Effector memory CD8-positive, alpha-beta T cell (primary cell): ENCODE measurements around the gene CCDC92.

Experiments used
- ATAC-seq: fragments of 150-1000 bp; cut with Tn5 transposase; replicated peaks from 2 replicates; pipeline ENCODE4 v1.10.0; 2021; ENCODE audit warnings: mild to moderate bottlenecking, moderate library complexity
- DNase-seq, 3 experiments: peaks; one replicate each; pipeline ENCODE4 v3.0.0; 2021
- H3K27ac Mint-ChIP-seq, 2 donors: one replicate each; pipeline ENCODE4 v1.8.0; 2022; ENCODE audit warnings: mild to moderate bottlenecking in 2 of 2, mixed read lengths in 2 of 2, moderate library complexity in 2 of 2
- H3K27me3 Mint-ChIP-seq, 2 donors: one replicate each; pipeline ENCODE4 v1.8.0; 2022; ENCODE audit warnings: mixed read lengths in 2 of 2
- H3K36me3 Mint-ChIP-seq: one replicate; pipeline ENCODE4 v1.8.0; 2022; ENCODE audit warnings: mild to moderate bottlenecking, moderate library complexity, mixed read lengths; ENCODE audit not compliant: insufficient read depth
- H3K4me1 Mint-ChIP-seq, 2 donors: one replicate each; pipeline ENCODE4 v1.8.0; 2022; ENCODE audit warnings: low read depth in 2 of 2, mixed read lengths in 2 of 2
- H3K4me3 Mint-ChIP-seq, 2 donors: one replicate each; pipeline ENCODE4 v1.8.0; 2022; ENCODE audit warnings: mild to moderate bottlenecking in 2 of 2, mixed read lengths in 2 of 2, moderate library complexity in 2 of 2
- H3K9me3 Mint-ChIP-seq, 2 donors: one replicate each; pipeline ENCODE4 v1.8.0; 2022; ENCODE audit warnings: mixed read lengths in 2 of 2

CCDC92 gene

GRCh38 chr12:123982269-123982668 is 9.6 kb upstream of the CCDC92 start:
- DNase-seq: no peak
- ATAC-seq: no peak
- no peaks in the 10 kb centered on the region for H3K27me3 Mint-ChIP-seq
- H3K4me1 Mint-ChIP-seq: peaks cover 12 to 31% of the 10 kb centered on the region in 2 donors
- H3K36me3 Mint-ChIP-seq: peaks cover 6% of the 10 kb centered on the region
- peak overlapping the region; percentile 3 to 13 for H3K27ac Mint-ChIP-seq
- no peaks in the 10 kb centered on the region for H3K9me3 Mint-ChIP-seq
- no peak overlapping the region for H3K4me3 Mint-ChIP-seq

GRCh38 chr12:123979566-123979965 is 6.9 kb upstream of the CCDC92 start:
- Mint-ChIP-seq H3K27me3 (no peaks in the 10 kb centered on the region), H3K4me3 (no peak overlapping the region), H3K9me3 (no peaks in the 10 kb centered on the region), H3K4me1 (peaks cover 14 to 30% of the 10 kb centered on the region in 2 donors), H3K27ac (no peak overlapping the region), H3K36me3 (peaks cover 8% of the 10 kb centered on the region)
- ATAC-seq: no peak
- DNase-seq: no peak

GRCh38 chr12:123976227-123976826 is 3.7 kb upstream of the CCDC92 start:
- DNase-seq (no peak), ATAC-seq (no peak)
- Mint-ChIP-seq H3K4me1 (peaks cover 14 to 31% of the 10 kb centered on the region in 2 donors), H3K4me3 (no peak overlapping the region), H3K9me3 (no peaks in the 10 kb centered on the region), H3K27me3 (no peaks in the 10 kb centered on the region), H3K36me3 (peaks cover 29% of the 10 kb centered on the region), H3K27ac (peak overlapping the region in 1 of 2 donors; percentile 10)

GRCh38 chr12:123973552-123974341 is 1.1 kb upstream of the CCDC92 start:
- DNase-seq: peak in 2 of 3 experiments; percentile 7 to 13
- Mint-ChIP-seq H3K4me3 (peak overlapping the region; percentile 93 to 96), H3K36me3 (peaks cover 33% of the 10 kb centered on the region), H3K27me3 (no peaks in the 10 kb centered on the region), H3K4me1 (peaks cover 18 to 30% of the 10 kb centered on the region in 2 donors), H3K9me3 (no peaks in the 10 kb centered on the region), H3K27ac (peak overlapping the region; percentile 91 to 96)
- no peak for ATAC-seq

GRCh38 chr12:123971770-123972456 is 718 bp downstream of the CCDC92 start:
- H3K27ac Mint-ChIP-seq: peak overlapping the region; percentile 91 to 92
- peaks cover 18 to 30% of the 10 kb centered on the region in 2 donors for H3K4me1 Mint-ChIP-seq
- H3K9me3 Mint-ChIP-seq: no peaks in the 10 kb centered on the region
- no peaks in the 10 kb centered on the region for H3K27me3 Mint-ChIP-seq
- H3K36me3 Mint-ChIP-seq: peaks cover 33% of the 10 kb centered on the region
- peak overlapping the region; percentile 89 to 90 for H3K4me3 Mint-ChIP-seq
- peak; percentile 10 to 29 (median 10) for DNase-seq
- ATAC-seq: no peak

- no peak for ATAC-seq
- Mint-ChIP-seq H3K36me3 (peaks cover 33% of the 10 kb centered on the region), H3K27ac (peak overlapping the region; percentile 91 to 92), H3K27me3 (no peaks in the 10 kb centered on the region), H3K4me3 (peak overlapping the region; percentile 89 to 90), H3K4me1 (peaks cover 18 to 30% of the 10 kb centered on the region in 2 donors), H3K9me3 (no peaks in the 10 kb centered on the region)
- DNase-seq: no peak
Observed at GRCh38 chr12:123971449-123971769, 1.2 kb downstream of the CCDC92 start.

- peaks cover 7 to 16% of the 10 kb centered on the region in 2 donors for H3K4me1 Mint-ChIP-seq
- no peaks in the 10 kb centered on the region for H3K9me3 Mint-ChIP-seq
- no peak for ATAC-seq
- H3K27ac Mint-ChIP-seq: no peak overlapping the region
- no peaks in the 10 kb centered on the region for H3K27me3 Mint-ChIP-seq
- DNase-seq: no peak
- peaks cover 15% of the 10 kb centered on the region for H3K36me3 Mint-ChIP-seq
- H3K4me3 Mint-ChIP-seq: no peak overlapping the region
Observed at GRCh38 chr12:123967121-123967586, 5.5 kb downstream of the CCDC92 start.

GRCh38 chr12:123966596-123966995 is 6.0 kb downstream of the CCDC92 start:
- H3K36me3 Mint-ChIP-seq: peaks cover 12% of the 10 kb centered on the region
- H3K27me3 Mint-ChIP-seq: no peaks in the 10 kb centered on the region
- DNase-seq (no peak), ATAC-seq (no peak)
- no peak overlapping the region for H3K4me3 Mint-ChIP-seq
- no peaks in the 10 kb centered on the region for H3K9me3 Mint-ChIP-seq
- no peak overlapping the region for H3K27ac Mint-ChIP-seq
- peaks cover 5 to 18% of the 10 kb centered on the region in 2 donors for H3K4me1 Mint-ChIP-seq

- no peak overlapping the region for H3K27ac Mint-ChIP-seq
- ATAC-seq: no peak
- no peak for DNase-seq
- H3K9me3 Mint-ChIP-seq: no peaks in the 10 kb centered on the region
- no peak overlapping the region for H3K4me3 Mint-ChIP-seq
- H3K27me3 Mint-ChIP-seq: no peaks in the 10 kb centered on the region
- peaks cover 4 to 19% of the 10 kb centered on the region in 2 donors for H3K4me1 Mint-ChIP-seq
- H3K36me3 Mint-ChIP-seq: peaks cover 6% of the 10 kb centered on the region
Observed at GRCh38 chr12:123965382-123965781, 7.2 kb downstream of the CCDC92 start.

GRCh38 chr12:123963821-123964220 is 8.8 kb downstream of the CCDC92 start:
- no peaks in the 10 kb centered on the region for H3K9me3 Mint-ChIP-seq
- no peak overlapping the region for H3K4me3 Mint-ChIP-seq
- peak overlapping the region in 1 of 2 donors; percentile 26 for H3K27ac Mint-ChIP-seq
- no peak for DNase-seq
- H3K36me3 Mint-ChIP-seq: no peaks in the 10 kb centered on the region
- H3K4me1 Mint-ChIP-seq: peaks cover 0 to 13% of the 10 kb centered on the region in 2 donors
- no peak for ATAC-seq
- no peaks in the 10 kb centered on the region for H3K27me3 Mint-ChIP-seq

- peaks cover 0 to 13% of the 10 kb centered on the region in 2 donors for H3K4me1 Mint-ChIP-seq
- no peaks in the 10 kb centered on the region for H3K9me3 Mint-ChIP-seq
- ATAC-seq: no peak
- no peaks in the 10 kb centered on the region for H3K36me3 Mint-ChIP-seq
- no peak overlapping the region for H3K27ac Mint-ChIP-seq
- no peak overlapping the region for H3K4me3 Mint-ChIP-seq
- DNase-seq: no peak
- no peaks in the 10 kb centered on the region for H3K27me3 Mint-ChIP-seq
Observed at GRCh38 chr12:123962513-123962912, 10.1 kb downstream of the CCDC92 start.

- H3K27me3 Mint-ChIP-seq: no peaks in the 10 kb centered on the region
- H3K4me1 Mint-ChIP-seq: peaks cover 0 to 13% of the 10 kb centered on the region in 2 donors
- H3K4me3 Mint-ChIP-seq: no peak overlapping the region
- no peak for ATAC-seq
- no peak for DNase-seq
- peak overlapping the region in 1 of 2 donors; percentile 4 for H3K27ac Mint-ChIP-seq
- no peaks in the 10 kb centered on the region for H3K36me3 Mint-ChIP-seq
- no peaks in the 10 kb centered on the region for H3K9me3 Mint-ChIP-seq
Observed at GRCh38 chr12:123961585-123962345, 10.9 kb downstream of the CCDC92 start.

- no peak for DNase-seq
- no peaks in the 10 kb centered on the region for H3K27me3 Mint-ChIP-seq
- peaks cover 0 to 13% of the 10 kb centered on the region in 2 donors for H3K4me1 Mint-ChIP-seq
- H3K4me3 Mint-ChIP-seq: no peak overlapping the region
- no peaks in the 10 kb centered on the region for H3K9me3 Mint-ChIP-seq
- H3K27ac Mint-ChIP-seq: peak overlapping the region in 1 of 2 donors; percentile 4
- H3K36me3 Mint-ChIP-seq: no peaks in the 10 kb centered on the region
- ATAC-seq: no peak
Observed at GRCh38 chr12:123960856-123961255, 11.8 kb downstream of the CCDC92 start.
